NB4 (cell line): ENCODE measurements around the gene CFAP46.

ENCODE experiments used
- DNase-seq: peaks from one replicate; pipeline ENCODE4 v3.0.0; 2010; ENCODE audit warnings: low read depth
- H3K4me3 ChIP-seq: one replicate; pipeline ENCODE4 v1.5.1; 2011; ENCODE audit warnings: mild to moderate bottlenecking, low read depth, low read length, moderate library complexity
- CTCF ChIP-seq: IDR thresholded peaks from one replicate; pipeline ENCODE4 v1.5.1; 2012; ENCODE audit warnings: low read depth, low read length
- MAX ChIP-seq: IDR thresholded peaks from 2 replicates; pipeline ENCODE4 v1.6.1; 2011; ENCODE audit warnings: low read depth, low read length
- MYC ChIP-seq: IDR thresholded peaks from 2 replicates; pipeline ENCODE4 v1.6.1; 2011; ENCODE audit warnings: low read depth, low read length
- POLR2A ChIP-seq: IDR thresholded peaks from 2 replicates; pipeline ENCODE4 v1.6.1; 2011; ENCODE audit warnings: mild to moderate bottlenecking; ENCODE audit not compliant: insufficient read length; ENCODE audit errors: extremely low read depth

The CFAP46 gene

GRCh38 chr10:132972986-132973902, 30.9 kb upstream of the CFAP46 start:
- TF ChIP-seq CTCF (no peak), MYC (no peak), POLR2A (no peak), MAX (no peak)
- no peak for DNase-seq
- no peak overlapping the region for H3K4me3 ChIP-seq

- TF ChIP-seq MYC (no peak), CTCF (no peak), POLR2A (no peak), MAX (no peak)
- no peak overlapping the region for H3K4me3 ChIP-seq
- DNase-seq: no peak
These were observed 30.0 kb upstream of the CFAP46 start for GRCh38 chr10:132972149-132972985.

GRCh38 chr10:132971448-132972148, 29.2 kb upstream of the CFAP46 start:
- no peak for DNase-seq
- TF ChIP-seq POLR2A: no peak
- no peak for TF ChIP-seq CTCF
- no peak for TF ChIP-seq MAX
- no peak for TF ChIP-seq MYC
- no peak overlapping the region for H3K4me3 ChIP-seq

GRCh38 chr10:132970641-132971438, 28.5 kb upstream of the CFAP46 start:
- TF ChIP-seq MYC: no peak
- no peak for TF ChIP-seq CTCF
- no peak for TF ChIP-seq MAX
- H3K4me3 ChIP-seq: no peak overlapping the region
- no peak for DNase-seq

- no peak for DNase-seq
- H3K4me3 ChIP-seq: no peak overlapping the region
- no peak for TF ChIP-seq POLR2A
- no peak for TF ChIP-seq MAX
- TF ChIP-seq CTCF: no peak
- TF ChIP-seq MYC: no peak
These were observed 25.2 kb upstream of the CFAP46 start for GRCh38 chr10:132967540-132967939.
